GM11168 (cell line): ENCODE results near the gene FBXO39.
"Not testable (repeated sequence)": the region's sequence is repeated elsewhere in the genome, so short reads cannot be mapped to it uniquely, and the experiment has no call there.

ENCODE experiments used
- in situ Hi-C: fragments of 300-500 bp; cut with MboI; formaldehyde crosslinking; loops from one replicate; pipeline ENCODE4 v1.12.0; 2022; ENCODE audit warnings: low sequenced_read_pairs; ENCODE audit not compliant: unreplicated experiment

Gene FBXO39

DNA sequence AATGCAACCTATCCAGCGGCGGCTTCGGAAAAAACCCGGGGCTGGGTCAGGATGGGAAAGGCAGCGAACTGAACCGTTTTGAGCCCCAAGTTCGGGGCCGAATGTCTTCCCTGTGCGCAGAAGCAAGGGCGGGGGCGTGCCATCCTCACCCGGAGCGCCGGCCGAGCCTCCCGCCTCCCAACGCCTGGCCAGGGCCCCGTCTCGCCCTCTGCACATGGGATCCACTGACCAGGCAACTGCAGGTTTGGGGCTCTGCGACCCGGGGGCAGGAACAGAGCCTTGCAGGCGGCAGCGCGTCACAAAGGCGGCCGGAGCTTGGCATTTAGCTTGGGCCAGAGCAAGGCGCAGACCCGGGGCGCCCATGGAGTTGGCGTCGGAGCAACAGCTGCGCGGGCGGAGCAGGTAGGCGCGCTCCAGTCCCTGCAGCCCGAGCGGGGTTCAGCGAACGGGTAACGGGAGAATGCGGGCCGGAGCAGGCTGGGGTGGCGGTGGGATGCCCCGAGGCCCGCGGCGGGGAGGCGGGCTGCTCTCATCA, at the start of gene FBXO39:
Gene FBXO39 (plus strand): TSS at position 345 of the 535 bp plus-strand sequence. CDS start 3,654 bp downstream, outside the sequence.
- in situ Hi-C loops, result no loop called here

DNA sequence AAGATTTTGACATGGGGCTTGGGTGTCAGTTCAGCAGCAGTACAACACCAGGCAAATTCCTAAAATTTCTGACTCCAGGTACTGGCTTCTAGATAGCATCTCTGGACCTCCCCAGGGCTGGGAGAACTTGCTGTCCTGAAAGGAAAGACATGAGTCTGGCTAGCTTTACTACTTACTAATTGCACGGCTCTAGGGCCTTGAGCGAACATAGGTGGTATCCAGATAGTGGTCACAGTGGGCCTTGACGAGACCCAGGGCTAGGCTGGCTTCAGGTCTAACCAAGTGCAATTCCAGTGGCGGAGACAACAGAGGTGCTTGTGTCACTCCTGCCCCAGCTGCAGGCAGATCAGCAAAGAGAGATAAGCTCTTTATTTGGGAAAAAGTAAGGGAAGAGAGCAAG, 46.5 kb upstream of the FBXO39 start:
- in situ Hi-C loops, result no loop called here

DNA sequence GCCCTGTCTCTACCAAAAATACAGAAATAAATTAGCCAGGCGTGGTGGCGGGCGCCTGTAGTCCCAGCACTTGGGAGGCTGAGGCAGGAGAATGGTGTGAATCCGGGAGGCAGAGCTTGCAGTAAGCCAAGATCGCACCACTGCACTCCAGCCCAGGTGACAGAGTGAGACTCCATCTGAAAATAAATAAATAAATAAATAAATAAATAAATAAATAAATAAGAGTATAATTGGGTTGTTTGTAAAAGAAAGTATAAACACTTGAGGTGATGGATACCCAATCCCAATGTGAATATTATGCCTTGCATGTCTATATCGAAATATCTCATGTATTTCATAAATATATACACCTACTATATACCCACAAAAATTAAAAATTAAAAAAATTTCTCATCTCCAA, 29.4 kb upstream of the FBXO39 start:
- in situ Hi-C loops, result not testable (repeated sequence)

DNA sequence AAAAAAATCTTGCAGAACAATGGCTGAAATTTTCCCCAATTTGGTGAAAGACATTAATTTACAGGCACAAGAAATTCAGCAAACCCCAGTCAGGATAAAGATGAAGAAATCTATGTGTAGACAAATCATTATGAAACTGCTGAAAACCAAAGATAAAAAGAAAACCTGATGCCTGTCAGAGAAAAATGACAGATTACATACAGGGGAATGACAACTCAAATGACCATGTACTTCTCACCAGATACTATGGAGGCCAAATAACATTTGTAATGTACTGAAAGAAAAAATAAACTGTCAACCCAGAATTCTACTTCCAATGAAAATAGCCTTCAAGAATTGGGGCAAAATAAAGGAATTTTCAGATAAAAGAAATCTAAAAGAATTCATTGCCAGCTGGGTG, 27.4 kb upstream of the FBXO39 start:
- in situ Hi-C loops, result no loop called here

DNA sequence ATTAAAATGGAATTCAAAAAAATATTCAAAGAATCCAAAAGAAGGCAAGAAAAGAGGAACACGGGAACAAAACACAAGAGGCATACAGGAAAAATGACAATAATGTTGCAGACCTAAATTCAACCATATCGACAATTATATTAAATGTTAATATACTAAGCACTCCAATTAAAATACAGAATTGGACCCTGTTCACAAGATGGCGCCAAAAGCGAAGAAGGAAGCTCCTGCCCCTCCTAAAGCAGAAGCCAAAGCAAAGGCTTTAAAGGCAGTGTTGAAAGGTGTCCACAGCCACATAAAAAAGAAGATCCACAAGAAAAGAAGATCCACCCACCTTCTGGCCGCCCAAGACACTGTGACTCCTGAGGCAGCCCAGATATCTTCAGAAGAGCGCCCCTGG, 26.5 kb upstream of the FBXO39 start:
- in situ Hi-C loops, result no loop called here

DNA sequence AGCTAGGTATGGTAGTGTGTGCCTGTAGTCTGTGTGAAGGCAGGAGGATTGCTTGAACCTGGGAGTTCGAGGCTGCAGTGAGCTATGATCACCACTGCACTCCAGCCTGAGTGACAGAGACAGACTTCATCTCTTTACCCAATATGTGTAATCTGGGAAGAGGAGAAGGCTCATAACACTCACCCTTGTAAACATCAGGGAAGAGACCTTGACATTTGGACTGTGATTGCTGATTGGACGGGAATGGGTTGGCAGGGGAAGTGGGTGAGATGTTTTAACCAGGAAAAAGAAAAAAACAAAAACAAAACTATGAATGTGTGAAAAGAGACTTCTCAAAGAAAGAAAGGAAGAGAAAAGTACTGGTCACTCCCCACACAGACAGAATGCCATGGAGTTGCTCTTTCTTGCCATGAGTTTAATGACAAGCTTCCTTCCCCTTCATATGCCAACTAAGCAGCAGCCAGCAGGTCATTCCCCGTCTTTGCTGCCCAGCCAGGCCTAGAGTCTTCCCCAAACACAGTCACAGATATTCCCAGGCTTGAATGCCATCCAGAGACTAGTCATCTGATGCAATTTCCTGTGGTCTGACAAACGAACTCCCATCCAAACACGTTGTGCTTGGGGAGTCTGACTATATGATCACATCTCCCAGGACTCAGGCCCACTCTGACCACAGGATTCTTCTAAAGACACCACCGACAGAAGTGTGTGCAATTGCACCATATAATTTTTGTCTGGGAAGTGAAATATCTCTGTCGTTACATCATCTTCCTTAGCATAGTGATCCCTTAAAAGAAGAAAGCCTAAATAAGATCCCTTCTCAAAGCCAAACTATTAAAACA, 23.7 kb upstream of the FBXO39 start:
- in situ Hi-C loops, result no loop called here

DNA sequence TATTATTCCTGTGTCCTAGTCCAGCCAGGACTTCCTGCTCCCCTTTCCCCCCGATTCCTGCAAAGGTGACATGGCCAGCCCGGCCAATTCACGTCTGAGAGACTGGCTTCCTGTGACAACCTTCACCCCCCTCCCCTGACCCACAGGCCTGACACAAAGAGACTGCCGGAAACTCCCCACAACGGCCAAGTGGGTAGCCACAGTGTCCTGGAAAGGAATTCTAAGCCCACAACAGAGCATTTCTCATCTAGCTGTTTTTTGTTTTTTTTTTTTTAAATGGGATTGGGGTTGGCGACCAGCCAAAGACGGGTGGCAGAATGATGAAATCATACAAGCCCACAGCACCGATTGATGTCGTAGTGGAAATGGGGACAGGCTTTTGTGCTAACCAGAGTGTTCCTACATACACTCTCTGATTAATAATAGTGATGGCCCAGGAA, 23.0 kb upstream of the FBXO39 start:
- in situ Hi-C loops, result no loop called here

DNA sequence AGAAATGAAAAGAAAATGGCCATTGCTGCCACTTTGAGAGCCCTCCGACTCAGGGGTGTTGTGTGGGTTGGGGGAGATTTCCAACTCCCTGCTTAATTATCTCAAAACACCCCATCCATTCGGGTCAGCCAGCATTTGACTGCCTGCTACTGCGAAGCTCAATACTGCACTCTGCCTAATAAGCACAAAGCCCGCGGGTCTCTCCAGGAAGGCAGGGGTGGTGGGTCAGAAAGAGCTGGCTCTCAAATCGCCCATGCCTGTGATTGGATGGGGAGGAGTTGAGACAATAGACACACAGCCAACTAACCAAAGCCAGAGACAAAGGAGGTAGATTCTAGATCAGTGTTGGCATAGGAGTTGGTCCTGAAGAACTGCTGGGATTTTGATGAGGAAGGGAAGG, 22.5 kb upstream of the FBXO39 start:
- in situ Hi-C loops, result no loop called here

DNA sequence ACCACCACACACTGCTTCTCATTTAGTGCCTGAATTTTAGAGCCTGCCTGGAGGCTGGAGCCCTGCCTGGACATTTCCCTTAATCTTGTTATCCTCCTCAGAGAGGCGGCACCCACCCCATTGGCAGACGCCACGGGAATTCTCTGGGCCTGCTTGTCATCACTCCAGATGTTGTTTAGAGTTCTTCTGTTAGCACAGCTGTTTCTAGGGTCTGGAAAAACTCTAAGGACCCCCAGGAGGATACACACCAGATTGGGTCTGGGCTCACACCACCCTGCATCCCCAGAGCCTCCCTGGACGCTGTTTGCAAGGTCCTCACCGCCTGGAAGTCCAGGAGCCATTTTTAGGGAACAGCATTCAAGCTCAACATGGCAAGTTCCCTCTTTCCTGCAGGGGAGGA, 20.7 kb upstream of the FBXO39 start:
- in situ Hi-C loops, result no loop called here

DNA sequence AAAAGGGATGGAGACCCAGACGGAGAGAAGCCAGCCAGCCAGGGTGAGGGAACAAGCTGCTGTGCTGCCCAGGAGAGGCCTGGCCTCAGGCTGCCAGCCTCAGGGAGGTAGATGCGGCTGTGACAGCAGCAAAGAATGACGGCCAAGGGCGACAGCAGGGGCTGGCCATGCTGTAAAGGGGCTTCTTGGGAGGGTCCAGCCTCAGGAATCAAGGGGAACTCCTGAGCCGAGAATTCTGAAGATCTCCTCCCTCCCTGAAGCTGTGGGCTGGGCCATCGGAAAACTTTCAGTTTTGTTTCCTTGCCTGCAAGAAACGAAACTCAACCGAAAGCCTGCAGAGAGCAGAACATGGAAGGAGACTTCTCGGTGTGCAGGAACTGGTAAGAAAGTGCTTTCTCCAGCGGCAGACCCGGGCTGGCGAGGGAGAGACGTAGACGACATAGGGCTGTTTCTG, 20.3 kb upstream of the FBXO39 start, which contains the start of gene XAF1:
Gene XAF1 (plus strand): TSS at position 316 of the 454 bp plus-strand sequence. CDS start 33 bp downstream, at position 349.
- in situ Hi-C loops, result no loop called here

DNA sequence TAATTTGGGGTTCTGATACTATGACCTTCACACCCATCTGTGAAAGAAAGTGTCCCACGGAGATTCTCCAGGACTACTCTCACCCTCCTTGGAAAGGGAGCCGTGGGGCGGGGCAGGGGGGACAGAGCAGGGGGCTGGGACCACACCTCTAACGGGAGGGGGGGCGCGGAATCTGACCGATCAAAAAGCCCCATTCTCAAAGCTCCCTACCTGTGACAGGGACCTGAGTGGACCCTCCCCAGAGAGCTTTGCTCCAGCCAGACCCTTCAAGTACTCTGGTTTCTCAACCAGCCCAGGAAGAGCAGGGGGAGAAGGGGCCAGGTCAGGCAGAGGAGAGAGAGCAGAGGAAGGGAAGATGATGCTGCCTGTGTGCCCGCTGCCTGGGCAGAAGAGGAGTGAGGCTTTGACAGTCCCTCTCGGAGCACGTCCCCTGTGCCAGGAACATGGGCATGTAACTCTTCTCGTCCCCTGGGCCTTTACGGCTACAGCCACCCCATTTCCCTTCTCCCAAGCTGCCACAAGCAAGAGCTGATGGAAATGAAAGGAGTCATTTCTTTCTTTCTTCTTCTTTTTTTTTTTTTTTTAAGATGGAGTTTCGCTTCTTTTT, 19.5 kb upstream of the FBXO39 start:
- in situ Hi-C loops, result no loop called here

DNA sequence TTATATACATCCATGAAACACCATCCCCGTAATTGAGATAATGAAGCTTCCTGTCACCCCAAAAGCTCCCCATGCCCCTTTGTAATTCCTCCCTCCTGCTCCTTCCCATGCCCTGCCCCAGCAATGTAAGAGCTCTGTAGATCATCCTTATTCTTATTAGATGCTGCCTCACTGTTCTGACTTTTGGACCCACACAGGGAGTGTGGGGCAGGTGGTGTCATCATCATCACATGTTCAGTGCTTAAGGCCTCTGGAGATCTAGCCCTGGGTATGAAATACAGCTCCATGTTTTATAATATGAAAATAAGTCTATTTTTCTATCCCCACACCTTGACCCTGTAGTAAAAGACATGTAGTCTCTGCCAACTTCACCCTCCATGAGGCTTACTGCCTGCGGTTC, 18.3 kb upstream of the FBXO39 start:
- in situ Hi-C loops, result no loop called here

DNA sequence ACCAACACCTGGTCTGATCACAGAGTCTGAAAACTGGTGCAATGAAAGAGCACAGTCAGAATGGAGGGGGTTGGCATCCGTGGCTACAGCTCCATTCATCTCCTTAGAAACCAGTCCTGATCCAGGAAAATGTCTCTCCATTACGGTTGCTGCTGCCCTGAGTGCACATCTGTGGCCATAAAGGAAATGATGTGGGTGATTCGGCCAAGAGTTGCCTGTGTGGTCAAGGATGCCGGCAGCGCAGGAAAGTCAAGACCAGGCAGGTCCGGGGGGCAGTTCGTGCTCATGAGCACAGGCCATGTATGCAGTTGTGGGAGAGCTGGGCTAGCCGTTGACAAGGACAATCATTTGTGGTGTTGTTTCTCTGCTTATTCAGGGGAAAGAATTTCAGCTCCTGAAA, 14.2 kb upstream of the FBXO39 start:
- in situ Hi-C loops, result no loop called here

DNA sequence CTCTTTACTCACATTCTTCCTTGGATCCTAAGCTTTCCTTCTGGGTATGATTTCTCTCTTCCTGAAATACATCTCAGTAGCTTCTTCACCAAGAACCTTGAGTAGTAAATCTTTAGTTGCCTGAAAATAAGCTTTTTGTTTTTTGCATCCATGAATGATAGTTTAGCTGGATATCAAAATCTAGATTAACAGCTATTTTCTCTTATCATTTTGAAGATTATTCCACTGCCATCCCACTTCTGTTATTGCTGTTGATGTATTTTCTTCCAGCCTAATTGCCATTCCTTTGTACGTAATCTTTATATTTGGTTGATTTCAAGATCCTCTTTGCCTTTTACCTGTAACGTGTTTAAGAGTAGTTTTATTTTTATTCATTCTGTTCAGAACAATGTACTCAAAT, 7.6 kb upstream of the FBXO39 start:
- in situ Hi-C loops, result no loop called here

DNA sequence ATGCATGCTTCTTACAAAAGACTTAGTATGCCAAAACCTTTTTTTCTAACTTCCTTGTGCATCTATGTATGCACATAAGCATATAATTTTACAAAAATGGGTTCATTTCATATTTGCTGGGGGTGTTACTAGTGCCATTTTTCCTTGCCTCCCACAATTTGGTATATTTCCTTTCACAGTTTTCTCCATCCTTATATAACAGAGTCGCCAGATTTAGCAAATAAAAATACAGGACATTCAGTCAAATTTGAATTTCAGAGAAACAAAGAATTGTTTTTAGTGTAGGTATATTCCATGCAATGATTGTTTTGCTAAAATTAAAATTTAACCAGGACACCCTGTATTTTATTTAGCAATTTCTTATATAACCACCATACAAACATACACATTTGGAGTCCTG, 4.0 kb upstream of the FBXO39 start:
- in situ Hi-C loops, result no loop called here

DNA sequence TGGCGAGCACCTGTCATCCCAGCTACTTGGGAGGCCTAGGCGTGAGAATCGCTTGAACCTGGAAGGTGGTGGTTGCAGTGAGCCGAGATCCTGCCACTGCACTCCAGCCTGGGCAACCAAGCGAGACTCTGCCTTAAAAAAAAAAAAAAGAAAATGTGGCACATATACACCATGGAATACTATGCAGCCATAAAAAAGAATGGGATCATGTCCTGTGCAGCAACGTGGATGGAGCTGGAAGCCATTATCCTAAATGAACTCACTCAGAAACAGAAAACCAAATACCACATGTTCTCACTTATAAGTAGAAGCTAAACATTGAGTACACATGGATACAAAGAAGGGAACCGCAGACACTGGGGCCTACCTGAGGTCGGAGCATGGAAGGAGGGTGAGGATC, 1.1 kb upstream of the FBXO39 start:
- in situ Hi-C loops, result not testable (repeated sequence)

DNA sequence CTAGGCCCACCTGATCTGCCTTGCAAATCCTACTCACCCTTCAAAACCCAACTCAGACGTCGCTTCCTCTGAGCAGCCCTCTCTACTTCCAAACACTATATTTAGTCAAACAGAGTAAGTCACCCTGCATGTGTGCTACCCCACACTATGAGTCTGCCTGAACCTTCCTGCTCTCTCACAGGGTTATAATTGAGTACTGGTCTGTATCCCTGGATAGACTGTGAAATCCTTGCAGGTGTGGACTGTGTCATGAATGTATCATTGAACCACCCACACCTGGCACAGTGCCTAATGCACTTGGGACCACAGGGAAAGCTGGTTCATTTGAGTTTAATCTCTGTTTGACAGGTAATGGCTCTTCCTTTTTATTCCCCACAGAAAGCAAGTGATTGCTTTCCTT, 3.4 kb downstream of the FBXO39 start:
- in situ Hi-C loops, result no loop called here

DNA sequence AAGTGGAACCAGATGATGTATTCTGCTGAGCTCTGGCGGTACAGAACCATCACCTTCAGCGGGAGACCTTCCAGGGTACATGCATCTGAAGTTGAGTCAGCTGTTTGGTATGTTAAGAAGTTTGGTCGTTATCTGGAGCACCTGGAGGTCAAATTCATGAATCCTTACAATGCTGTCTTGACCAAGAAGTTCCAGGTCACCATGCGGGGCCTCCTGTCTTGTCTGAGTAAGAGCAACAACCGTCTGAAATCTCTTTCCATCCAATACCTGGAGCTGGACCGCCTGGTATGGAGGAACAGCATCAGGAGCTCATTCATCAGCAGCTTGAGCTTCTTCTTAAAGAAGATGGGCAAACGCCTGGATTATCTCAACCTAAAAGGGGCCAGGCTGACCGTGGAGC, 4.0 kb downstream of the FBXO39 start:
- in situ Hi-C loops, result no loop called here

DNA sequence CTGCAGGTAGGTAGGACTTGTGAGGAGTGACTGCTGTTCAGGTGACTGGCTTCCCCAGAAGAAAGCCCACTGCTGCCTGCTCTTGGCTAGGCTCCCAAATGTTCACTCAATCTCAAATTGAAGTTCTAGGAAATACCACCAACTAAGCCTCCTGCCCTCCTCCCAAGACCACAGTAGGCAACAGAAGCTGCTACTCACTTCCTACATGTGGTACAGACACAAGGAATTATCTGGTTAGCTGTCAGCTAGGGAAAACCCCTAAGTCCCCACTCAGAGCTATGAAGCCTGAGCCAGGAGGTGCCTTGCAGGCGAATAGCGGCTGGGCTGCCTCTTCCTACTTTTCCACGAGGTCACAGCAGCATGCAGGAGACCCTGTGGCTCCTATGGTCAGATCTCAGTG, 4.9 kb downstream of the FBXO39 start:
- in situ Hi-C loops, result no loop called here

DNA sequence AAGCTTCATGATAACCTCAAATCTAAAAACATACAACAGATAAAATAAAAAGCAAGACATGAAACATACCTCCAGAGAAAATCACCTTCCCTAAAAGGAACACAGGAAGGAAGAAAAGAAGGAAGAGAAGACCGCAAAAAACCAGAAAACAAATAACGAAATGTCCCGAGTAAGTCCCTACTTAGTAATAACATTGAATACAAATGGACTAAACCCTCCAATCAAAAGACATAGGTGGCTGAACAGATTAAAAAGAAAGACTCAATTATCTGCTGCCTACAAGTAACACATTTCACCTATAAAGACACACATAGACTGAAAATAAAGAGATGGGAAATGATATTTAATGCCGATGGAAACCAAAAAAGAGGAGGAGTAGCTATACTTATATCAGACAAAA, 6.2 kb downstream of the FBXO39 start:
- in situ Hi-C loops, result no loop called here

DNA sequence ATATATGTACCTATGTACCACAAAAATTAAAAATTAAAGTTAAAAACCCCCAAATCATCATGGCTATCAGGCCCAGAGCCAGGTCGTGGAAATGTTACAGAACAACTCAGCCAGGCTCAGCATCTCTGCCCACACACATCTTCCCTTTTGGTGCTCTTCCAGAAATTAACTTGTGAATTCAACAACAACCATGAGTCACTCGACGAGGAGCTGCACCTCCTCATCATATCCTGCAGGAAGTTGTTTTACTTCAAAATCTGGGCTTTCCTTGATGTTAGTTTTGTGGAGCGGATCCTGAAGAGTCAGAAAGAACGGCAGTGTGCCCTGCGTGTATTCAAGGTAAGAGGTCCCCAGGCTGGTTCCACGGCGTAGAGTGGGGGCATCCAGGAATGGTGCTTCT, 10.6 kb downstream of the FBXO39 start:
- in situ Hi-C loops, result no loop called here
